ENCODE data around the gene LTA4H. TPM values are rescaled to one million over a fixed set of nuclear protein-coding genes. Genes with fewer than 3 reads are reported as not detected.
"Not testable (repeated sequence)": the region's sequence is repeated elsewhere in the genome, so short reads cannot be mapped to it uniquely, and the experiment has no call there.

Gene LTA4H
- total RNA-seq, 2 donors from 2014 or later = 132 to 156 TPM

DNA sequence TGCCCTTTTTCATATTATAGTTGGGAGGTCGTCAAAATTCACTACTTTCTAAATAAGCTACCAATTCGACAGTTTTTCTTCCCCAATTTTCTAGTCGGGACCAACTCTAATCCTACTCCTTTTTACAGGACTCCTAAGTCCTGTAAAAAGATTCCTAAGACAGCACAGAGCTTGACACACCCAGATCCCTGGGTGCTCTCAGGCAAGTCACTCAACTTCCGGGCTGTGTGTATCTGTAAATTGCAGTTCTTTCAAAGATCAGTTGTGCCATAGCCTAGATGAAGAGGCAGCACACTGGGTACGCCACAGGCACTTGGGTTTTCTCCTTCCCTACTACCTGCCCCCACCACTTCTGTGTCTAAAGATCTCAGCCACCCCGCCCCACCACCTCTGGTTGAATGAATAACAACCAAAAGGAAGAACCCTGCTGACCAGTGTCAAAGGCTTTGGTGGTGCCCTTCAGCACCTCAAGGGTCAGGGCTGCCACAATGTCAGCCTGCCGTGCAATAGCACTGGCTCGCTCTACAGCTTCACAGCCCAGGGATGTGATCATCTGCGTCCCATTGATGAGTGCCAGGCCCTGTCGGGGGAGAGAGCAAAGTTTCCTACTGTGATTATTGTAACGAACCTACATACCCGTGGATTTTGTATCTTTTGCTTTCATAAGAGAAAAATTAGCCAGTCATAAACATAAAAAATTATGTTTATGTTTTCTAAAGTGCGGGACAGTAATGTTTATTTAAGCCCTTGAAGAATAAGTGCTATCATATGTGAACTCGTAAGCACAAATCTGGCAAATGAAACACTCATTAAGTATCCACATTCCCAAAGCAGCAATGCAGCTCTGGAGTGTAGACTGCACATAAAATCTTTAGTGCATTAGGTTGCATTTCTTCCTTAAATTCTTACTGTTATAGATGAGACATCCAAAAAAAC is 48.5 kb downstream of the LTA4H start:
- Mint-ChIP-seq H3K36me3 (no peaks in the 10 kb centered on the region), H3K9me3 (no peaks in the 10 kb centered on the region), H3K27ac (no peak overlapping the region)
- ATAC-seq (no peak), DNase-seq (ENCODE audit: low spot score in 2 of 2) (no peak)

DNA sequence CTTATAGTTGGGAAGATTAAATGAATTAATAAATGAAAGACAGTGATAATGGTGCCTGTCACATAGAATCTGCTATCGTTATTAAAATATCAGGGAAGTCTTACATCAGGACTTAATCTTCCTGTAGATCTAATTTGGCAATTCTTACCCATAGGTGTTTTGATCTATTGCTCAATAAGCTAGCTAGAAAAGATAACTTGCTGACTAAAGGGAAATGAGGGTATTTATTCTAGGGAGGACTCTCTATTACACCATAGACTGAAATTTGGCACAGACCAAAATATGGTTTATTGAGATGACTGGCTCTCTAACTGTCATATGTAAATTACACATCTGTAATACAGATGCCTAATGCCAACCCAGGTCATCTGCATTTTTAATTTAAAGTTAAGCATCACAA is 50.7 kb downstream of the LTA4H start:
- ATAC-seq = no peak
- Mint-ChIP-seq H3K9me3 (no peaks in the 10 kb centered on the region), H3K27ac (no peak overlapping the region), H3K36me3 (no peaks in the 10 kb centered on the region)
- DNase-seq (ENCODE audit: low spot score in 2 of 2) = no peak

DNA sequence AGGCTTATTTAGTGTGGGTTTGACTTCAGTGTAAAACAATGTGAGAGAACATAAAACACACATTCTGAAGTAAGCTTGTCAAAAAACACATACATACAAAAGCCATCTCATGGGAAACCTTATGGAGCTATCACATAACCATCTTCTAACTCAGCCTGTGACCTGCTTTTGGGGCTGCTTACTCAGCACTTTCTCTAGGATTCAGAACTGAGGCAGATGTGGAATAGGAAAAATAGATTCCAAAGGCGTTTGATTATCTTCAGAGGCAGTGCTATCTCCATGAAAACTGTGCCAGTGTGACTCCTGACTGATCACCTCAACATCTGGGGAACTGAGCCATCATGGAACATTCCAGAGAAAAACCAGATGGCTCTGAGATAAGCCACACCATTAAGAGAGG is 52.8 kb downstream of the LTA4H start:
- no peaks in the 10 kb centered on the region for H3K9me3 Mint-ChIP-seq
- no peak overlapping the region for H3K27ac Mint-ChIP-seq
- no peak for DNase-seq (ENCODE audit: low spot score in 2 of 2)
- no peaks in the 10 kb centered on the region for H3K36me3 Mint-ChIP-seq
- ATAC-seq = no peak

DNA sequence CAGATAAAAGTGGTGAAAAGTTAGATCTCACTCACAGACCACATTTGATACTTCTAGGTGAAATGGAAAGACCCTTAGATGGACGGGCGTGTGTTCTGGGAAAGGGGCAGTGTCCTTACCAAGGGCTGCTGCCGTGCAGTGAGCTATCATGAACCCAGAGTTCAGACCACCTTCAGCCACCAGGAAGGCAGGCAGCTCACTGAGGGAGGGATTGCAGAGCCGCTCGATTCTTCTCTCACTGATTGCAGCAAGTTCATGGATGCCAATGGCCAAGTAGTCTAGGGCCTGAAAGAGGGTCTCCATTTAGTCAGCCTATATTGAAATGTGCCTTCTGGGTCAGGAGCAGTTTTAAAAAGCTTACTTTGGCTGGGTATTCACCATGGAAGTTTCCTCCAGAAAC is 55.0 kb downstream of the LTA4H start:
- ATAC-seq = no peak
- no peak overlapping the region for H3K27ac Mint-ChIP-seq

DNA sequence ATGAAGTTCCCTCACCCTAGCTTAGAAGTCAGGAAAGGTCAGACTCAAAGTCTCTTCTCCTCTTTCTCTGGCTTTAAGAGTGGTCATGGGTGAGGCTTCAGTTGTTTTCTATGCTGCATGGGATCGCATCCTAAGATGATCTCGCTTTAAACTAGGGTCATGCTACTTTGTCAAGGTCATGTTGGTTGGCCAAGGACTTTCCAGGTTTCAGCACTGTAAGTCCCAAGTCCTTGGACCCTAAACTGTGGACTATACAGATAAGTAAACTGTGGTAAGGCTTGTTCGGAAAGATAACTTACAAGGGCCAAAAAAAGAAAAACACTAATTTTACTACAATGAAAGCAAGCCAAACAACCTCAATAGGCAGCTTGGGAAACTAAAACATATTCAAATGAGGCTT is 56.6 kb downstream of the LTA4H start:
- no peak overlapping the region for H3K27ac Mint-ChIP-seq
- H3K9me3 Mint-ChIP-seq = no peaks in the 10 kb centered on the region
- DNase-seq (ENCODE audit: low spot score in 2 of 2) (no peak), ATAC-seq (no peak)
- no peaks in the 10 kb centered on the region for H3K36me3 Mint-ChIP-seq

More for the DNA sequence above, 55.0 kb downstream of the LTA4H start:
- H3K36me3 Mint-ChIP-seq = no peaks in the 10 kb centered on the region
- DNase-seq (ENCODE audit: low spot score in 2 of 2) = no peak
- no peaks in the 10 kb centered on the region for H3K9me3 Mint-ChIP-seq

DNA sequence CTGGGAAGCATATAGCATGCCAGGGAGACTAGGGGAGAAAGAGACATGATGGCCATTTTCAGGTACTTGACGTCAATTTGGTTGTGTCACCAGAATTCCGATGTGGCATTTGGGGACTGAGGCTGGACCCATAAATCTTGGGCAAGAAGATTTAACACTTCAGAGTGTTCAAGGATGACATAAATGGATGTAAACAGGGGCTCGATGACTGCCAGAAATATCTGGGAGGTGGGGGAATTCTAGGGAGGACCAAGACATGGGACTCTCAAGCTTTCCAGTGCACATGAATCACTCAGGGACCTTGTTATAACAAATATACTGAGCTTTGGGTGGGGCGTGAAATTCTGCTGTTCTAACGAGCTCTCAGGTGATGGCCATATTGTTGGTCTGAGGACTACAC is 57.0 kb downstream of the LTA4H start:
- Mint-ChIP-seq H3K9me3 (no peaks in the 10 kb centered on the region), H3K27ac (no peak overlapping the region), H3K36me3 (no peaks in the 10 kb centered on the region)
- ATAC-seq (no peak), DNase-seq (ENCODE audit: low spot score in 2 of 2) (no peak)

DNA sequence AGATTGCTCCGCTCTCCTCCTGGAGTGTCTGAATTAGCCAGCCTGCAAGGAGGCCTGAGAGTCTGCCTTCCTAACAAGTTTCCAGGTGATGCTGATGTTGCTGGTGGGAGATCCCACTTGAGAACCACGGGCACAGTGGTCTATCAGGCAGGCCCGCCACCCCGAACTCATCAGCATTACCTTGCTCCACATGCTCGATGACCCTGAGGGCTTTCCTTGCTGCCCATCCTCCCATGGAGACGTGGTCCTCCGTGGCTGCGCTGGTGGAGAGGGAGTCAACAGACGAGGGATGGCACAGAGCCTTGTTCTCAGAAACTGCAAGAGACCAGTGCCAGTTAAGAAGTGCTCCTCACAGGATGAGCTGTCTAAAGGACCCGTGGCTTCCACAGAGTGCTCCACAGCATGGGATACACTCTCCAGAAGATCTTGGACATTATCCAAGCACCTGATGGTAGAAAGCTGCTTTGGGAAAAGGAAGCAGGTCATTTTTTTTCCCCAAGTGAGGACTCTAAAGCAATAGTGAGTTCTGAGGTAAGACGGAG is 57.6 kb downstream of the LTA4H start:
- no peak for DNase-seq (ENCODE audit: low spot score in 2 of 2)
- Mint-ChIP-seq H3K9me3 (no peaks in the 10 kb centered on the region), H3K36me3 (no peaks in the 10 kb centered on the region), H3K27ac (no peak overlapping the region)
- ATAC-seq = no peak

DNA sequence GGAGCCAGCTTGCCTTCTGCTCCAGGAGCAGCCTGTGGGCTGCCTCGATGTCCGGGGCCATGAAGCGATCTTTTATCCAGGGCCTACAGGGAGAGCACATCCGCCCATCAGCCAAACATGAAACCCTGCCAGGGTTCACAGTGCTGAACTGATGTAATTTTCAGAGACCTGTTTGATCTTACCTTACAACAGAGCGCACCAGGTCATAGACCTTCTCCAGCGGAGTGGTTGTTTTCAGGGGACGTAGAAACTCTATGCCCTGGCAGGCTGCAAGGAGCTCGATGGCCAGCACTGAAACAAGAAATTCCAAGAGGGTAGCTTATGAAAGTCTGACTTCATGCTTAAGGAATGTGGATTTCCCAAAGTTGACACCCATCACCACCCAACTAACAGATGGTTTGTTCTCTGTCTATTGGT is 59.0 kb downstream of the LTA4H start:
- H3K36me3 Mint-ChIP-seq = no peaks in the 10 kb centered on the region
- DNase-seq (ENCODE audit: low spot score in 2 of 2) (no peak), ATAC-seq (no peak)
- H3K9me3 Mint-ChIP-seq = no peaks in the 10 kb centered on the region
- H3K27ac Mint-ChIP-seq = no peak overlapping the region

DNA sequence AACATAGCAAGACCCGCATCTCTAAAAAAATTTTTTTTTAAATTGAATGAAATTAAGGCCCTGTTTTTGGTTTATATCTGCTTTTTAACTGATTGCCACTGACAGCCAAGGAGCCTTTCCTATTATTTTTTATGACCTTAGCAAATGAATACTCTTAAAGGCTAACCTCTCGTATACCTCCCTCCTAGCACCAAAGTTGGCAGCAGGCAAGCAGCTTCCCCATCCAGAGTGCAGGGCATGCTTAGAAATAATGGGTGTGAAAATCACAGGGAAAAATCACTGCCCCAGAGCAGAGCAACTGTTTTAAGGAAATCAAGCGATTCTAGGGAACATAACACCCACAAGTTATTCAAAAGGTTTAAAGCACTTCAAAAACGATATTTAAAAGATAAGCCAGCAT is 59.9 kb downstream of the LTA4H start:
- Mint-ChIP-seq H3K36me3 (no peaks in the 10 kb centered on the region), H3K27ac (no peak overlapping the region), H3K9me3 (no peaks in the 10 kb centered on the region)
- DNase-seq (ENCODE audit: low spot score in 2 of 2) = no peak
- no peak for ATAC-seq

DNA sequence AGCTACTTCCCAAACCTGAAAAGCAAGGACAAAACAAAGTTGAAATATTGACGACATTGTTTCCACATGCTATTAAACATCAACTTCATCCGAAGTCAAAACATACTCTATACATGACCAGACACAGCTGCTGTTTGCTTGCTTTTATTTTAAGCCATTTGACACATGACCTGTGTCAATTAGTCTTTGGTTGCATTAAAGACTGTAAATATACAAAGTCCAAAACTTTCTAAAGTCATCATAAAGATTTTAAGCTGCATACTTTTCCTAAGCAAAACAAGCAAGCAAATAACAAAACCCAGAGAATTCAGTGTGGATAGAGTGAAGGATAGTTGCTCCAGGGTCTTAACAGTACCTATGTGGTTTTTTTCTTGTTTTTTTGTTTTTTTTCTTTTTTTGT is 61.0 kb downstream of the LTA4H start:
- DNase-seq (ENCODE audit: low spot score in 2 of 2) (no peak), ATAC-seq (no peak)
- Mint-ChIP-seq H3K27ac (no peak overlapping the region), H3K9me3 (no peaks in the 10 kb centered on the region), H3K36me3 (no peaks in the 10 kb centered on the region)

DNA sequence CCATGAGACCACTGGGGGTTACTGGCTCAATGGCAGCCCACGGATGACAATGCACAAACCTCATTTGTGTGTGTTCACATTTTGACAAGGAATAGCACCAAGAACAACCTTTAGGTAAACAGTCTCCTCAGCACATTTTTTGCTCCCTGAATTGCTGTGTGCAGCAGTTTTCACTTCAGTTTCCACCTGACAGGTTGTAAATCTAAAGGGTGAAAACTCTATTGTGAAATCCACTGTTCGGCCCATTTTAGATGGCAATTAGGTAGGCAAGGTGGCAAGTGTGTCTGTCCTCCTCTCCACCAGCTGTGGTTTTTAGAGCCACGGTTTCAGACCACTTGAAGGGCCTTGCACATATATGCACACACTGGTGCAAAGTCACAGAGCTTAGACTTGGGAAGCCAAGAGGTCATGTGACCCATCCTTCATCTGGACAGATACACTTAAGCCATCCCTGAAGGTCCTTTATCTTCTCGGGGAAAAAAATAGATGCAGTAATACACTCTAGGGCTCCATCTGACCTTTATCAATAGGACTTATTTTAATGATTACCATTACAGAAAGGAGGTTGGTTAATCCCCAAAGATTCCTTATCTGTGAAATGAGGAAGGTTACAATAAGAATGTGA is 62.4 kb downstream of the LTA4H start:
- H3K27ac Mint-ChIP-seq = no peak overlapping the region
- H3K9me3 Mint-ChIP-seq = no peaks in the 10 kb centered on the region
- no peak for ATAC-seq

DNA sequence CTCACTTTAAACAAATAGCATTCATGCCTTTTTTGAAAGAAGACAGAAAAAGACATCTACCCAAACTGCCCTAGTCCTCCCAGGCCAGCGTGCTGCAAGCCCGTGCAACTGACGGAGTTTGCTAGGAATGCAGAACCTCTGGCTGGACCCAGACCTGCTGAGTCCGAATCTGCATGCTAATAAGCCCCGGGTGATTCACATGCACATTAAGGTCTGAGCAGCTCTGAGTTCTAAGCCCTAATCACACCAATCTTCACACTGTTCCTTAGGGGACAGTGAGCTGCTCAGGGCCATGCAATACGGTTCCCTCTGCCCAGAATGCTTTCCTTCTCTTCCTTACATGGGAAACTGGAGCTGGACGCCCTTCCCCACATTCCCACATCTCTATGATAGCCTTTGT is 64.5 kb downstream of the LTA4H start:
- no peaks in the 10 kb centered on the region for H3K9me3 Mint-ChIP-seq

More for the DNA sequence above, 62.4 kb downstream of the LTA4H start:
- H3K36me3 Mint-ChIP-seq = no peaks in the 10 kb centered on the region
- DNase-seq (ENCODE audit: low spot score in 2 of 2) = no peak

DNA sequence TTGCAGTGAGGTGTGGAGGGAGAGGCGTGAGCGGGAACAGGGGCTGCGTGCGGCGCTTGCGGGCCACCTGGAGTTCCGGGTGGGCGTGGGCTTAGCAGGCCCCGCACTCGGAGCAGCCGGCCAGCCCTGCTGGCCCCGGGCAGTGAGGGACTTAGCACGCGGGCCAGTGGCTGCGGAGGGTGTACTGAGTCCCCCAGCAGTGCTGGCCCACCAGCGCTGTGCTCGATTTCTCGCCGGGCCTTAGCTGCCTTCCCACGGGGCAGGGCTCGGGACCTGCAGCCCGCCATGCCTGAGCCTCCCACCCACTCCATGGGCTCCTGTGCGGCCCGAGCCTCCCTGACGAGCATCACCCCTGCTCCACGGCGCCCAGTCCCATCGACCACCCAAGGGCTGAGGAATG is 66.3 kb downstream of the LTA4H start:
- ATAC-seq; H3K9me3 Mint-ChIP-seq; H3K36me3 Mint-ChIP-seq; DNase-seq (ENCODE audit: low spot score in 2 of 2); H3K27ac Mint-ChIP-seq: not testable (repeated sequence)

More for the DNA sequence above, 64.5 kb downstream of the LTA4H start:
- DNase-seq (ENCODE audit: low spot score in 2 of 2) = no peak
- ATAC-seq = no peak
- Mint-ChIP-seq H3K36me3 (no peaks in the 10 kb centered on the region), H3K27ac (no peak overlapping the region)

DNA sequence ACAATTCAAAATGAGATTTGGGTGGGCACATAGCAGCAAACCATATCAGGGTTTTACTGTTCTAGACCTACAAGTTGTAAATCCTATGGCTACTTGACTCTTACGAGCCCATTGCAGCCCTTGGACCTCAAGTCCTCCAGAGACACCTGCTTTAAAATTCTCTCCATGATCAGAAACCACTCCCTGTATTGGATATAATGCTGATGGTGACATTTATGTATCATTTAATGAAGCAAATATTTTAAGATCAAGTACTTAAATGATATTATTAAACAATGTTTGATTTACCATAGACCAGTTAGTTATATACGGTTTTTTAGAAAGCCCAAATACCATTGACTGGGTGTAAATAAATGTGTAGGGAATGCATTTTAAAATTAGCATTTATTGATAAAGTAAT is 68.1 kb downstream of the LTA4H start:
- Mint-ChIP-seq H3K9me3 (no peaks in the 10 kb centered on the region), H3K36me3 (no peaks in the 10 kb centered on the region), H3K27ac (no peak overlapping the region)
- DNase-seq (ENCODE audit: low spot score in 2 of 2) = no peak
- no peak for ATAC-seq

DNA sequence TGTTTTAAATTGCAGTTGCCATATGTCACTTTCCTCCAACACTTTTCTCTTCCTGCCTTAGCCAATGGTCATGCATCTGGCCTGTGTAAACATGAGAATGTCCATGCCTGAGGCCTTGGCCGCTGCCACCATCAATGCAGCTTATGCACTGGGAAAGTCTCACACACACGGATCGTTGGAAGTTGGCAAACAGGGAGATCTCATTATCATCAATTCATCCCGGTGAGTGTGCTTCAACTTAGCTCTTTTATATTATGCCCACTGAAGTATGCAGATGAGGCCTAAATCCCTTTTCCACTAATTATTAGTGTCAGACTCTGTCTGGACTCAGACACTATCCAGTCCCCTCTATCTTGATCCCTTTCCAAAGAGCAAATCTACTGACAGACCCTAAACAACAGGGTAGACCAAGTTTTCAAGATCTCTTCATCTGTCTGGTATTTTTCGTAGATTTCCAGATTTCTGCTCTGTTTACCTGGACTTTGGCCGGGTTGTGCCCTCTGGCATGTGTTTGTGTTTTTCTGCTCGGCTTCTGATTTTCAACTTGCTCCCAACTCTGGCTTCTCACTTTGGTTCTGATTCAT is 69.0 kb downstream of the LTA4H start:
- Mint-ChIP-seq H3K9me3 (no peaks in the 10 kb centered on the region), H3K27ac (no peak overlapping the region), H3K36me3 (no peaks in the 10 kb centered on the region)
- no peak for DNase-seq (ENCODE audit: low spot score in 2 of 2)
- no peak for ATAC-seq

DNA sequence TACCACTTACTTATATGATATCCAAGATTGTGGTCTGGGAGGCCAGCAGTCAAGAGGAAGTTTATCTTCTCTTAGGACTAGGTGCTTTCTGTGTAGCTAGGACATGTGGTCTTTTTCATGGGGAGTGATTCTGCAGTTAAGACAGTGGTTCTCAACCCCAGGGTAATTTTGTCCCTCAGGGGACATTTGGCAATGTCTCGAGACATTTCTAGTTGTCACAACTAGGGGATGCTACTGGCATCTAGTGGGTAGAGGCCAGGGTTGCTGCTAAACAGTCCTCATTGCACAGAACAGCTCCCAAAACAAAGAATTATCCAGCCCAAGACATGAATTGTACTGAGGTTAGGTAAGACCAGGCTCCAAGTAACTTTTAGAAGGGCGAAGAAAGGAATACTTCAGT is 72.3 kb downstream of the LTA4H start:
- no peak for DNase-seq (ENCODE audit: low spot score in 2 of 2)
- H3K27ac Mint-ChIP-seq = no peak overlapping the region
- H3K9me3 Mint-ChIP-seq = no peaks in the 10 kb centered on the region
- ATAC-seq = no peak
- no peaks in the 10 kb centered on the region for H3K36me3 Mint-ChIP-seq

DNA sequence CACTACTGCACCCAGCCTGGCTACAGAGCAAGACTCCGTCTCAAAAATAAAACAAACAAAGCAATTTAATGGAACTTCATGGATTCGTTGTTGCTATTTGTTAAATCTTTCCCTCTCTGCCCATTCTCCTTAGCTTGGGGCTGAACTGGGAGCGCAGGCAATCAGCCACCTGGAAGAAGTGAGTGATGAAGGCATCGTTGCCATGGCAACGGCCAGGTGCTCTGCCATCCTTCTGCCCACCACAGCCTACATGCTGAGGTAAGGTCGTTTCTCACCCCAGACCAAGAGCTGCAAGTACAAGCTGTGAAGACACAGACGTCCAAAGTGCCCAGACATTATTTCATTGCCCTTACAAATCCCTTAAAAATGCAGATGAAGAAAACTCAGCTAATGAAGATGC is 73.2 kb downstream of the LTA4H start:
- no peaks in the 10 kb centered on the region for H3K9me3 Mint-ChIP-seq
- H3K36me3 Mint-ChIP-seq = no peaks in the 10 kb centered on the region
- ATAC-seq (no peak), DNase-seq (ENCODE audit: low spot score in 2 of 2) (no peak)
- H3K27ac Mint-ChIP-seq = no peak overlapping the region

All from activated naive CD4-positive, alpha-beta T cell treated with anti-CD3 and anti-CD28 coated beads, Interleukin-2, amount 50 U/mL, for 72 hours (primary cell).